IMR-90 (cell line): ENCODE results near the gene PDZRN3. TPM values are rescaled to one million over a fixed set of nuclear protein-coding genes. Genes with fewer than 3 reads are reported as not detected.

ENCODE experiments used
- ATAC-seq: fragments of 200-7000 bp; cut with Tn5 transposase; 2 replicates; pipeline ENCODE4 v1.9.1; 2020; ENCODE audit warnings: low read depth, mild to moderate bottlenecking, moderate library complexity
- BruUV-seq: library from RNA; stranded (reverse); fragments of 400-500 nt; replicated peaks from 2 replicates; lab custom pipeline; 2021; lab: Mats Ljungman, UMichigan
- CTCF ChIA-PET: fragments of 300-600 bp; formaldehyde crosslinking; extraction: SDS; loops from one replicate; lab custom pipeline; 2021; ENCODE audit warnings: antibody characterized with exemption; lab: Yijun Ruan, JAX
- POLR2A ChIA-PET: fragments of 300-600 bp; sonication (Branson Sonifier 250); formaldehyde crosslinking; loops from one replicate; lab custom pipeline; 2022; ENCODE audit warnings: antibody characterized with exemption; ENCODE audit not compliant: unreplicated experiment; lab: Charles Lee
- DNase-seq: peaks from one replicate; pipeline ENCODE4 v3.0.0; 2013
- H2AFZ ChIP-seq: replicated peaks from 2 replicates; pipeline ENCODE3; 2013; ENCODE audit warnings: low read length, mild to moderate bottlenecking; ENCODE audit not compliant: poor library complexity
- H2AK5ac ChIP-seq: 2 replicates; pipeline ENCODE4 v1.6.1; 2013; ENCODE audit warnings: low read depth, low read length, inconsistent platforms
- H2AK9ac ChIP-seq: replicated peaks from 2 replicates; pipeline ENCODE3; 2013; ENCODE audit warnings: mild to moderate bottlenecking, low read depth, low read length, moderate library complexity; ENCODE audit not compliant: poor library complexity
- H2BK120ac ChIP-seq: 2 replicates; pipeline ENCODE4 v1.6.1; 2013; ENCODE audit warnings: low read depth, low read length, inconsistent platforms
- H2BK15ac ChIP-seq: 3 replicates; pipeline ENCODE4 v1.6.1; 2013; ENCODE audit warnings: low read depth, low read length, inconsistent platforms
- H2BK20ac ChIP-seq: 2 replicates; pipeline ENCODE4 v1.6.1; 2013; ENCODE audit warnings: low read depth, mild to moderate bottlenecking, inconsistent platforms, low read length, moderate library complexity
- H2BK5ac ChIP-seq: 2 replicates; pipeline ENCODE4 v1.6.1; 2013; ENCODE audit warnings: mild to moderate bottlenecking, low read depth, low read length, inconsistent platforms; ENCODE audit not compliant: poor library complexity, severe bottlenecking
- H3K14ac ChIP-seq: replicated peaks from 2 replicates; pipeline ENCODE4 v1.6.1; 2013; ENCODE audit warnings: low read depth, low read length, inconsistent platforms
- H3K18ac ChIP-seq: 2 replicates; pipeline ENCODE4 v1.6.1; 2013; ENCODE audit warnings: low read depth, low read length, control low read depth
- H3K23ac ChIP-seq: 2 replicates; pipeline ENCODE4 v1.6.1; 2013; ENCODE audit warnings: low read depth, low read length, inconsistent platforms
- H3K27ac ChIP-seq: 2 replicates; pipeline ENCODE4 v1.5.1; 2013; ENCODE audit warnings: mild to moderate bottlenecking, control low read depth, low read length; ENCODE audit not compliant: insufficient read depth
- H3K27me3 ChIP-seq: 2 replicates; pipeline ENCODE4 v1.6.1; 2013; ENCODE audit warnings: low read length; ENCODE audit not compliant: control insufficient read depth, insufficient read depth
- H3K36me3 ChIP-seq: 2 replicates; pipeline ENCODE4 v1.6.1; 2013; ENCODE audit warnings: low read length, mixed read lengths; ENCODE audit not compliant: control insufficient read depth, insufficient read depth
- H3K4ac ChIP-seq: 2 replicates; pipeline ENCODE4 v1.6.1; 2013; ENCODE audit warnings: low read depth, low read length, inconsistent platforms
- H3K4me1 ChIP-seq: 2 replicates; pipeline ENCODE4 v1.6.1; 2013; ENCODE audit warnings: low read length, mixed read lengths; ENCODE audit not compliant: control insufficient read depth, insufficient read depth
- H3K4me2 ChIP-seq: 2 replicates; pipeline ENCODE4 v1.6.1; 2013; ENCODE audit warnings: low read depth, mild to moderate bottlenecking, control low read depth, low read length, moderate library complexity
- H3K4me3 ChIP-seq: 2 replicates; pipeline ENCODE4 v1.5.1; 2013; ENCODE audit warnings: low read depth, mild to moderate bottlenecking, control low read depth, low read length, moderate library complexity; ENCODE audit not compliant: insufficient read depth
- H3K56ac ChIP-seq: 2 replicates; pipeline ENCODE4 v1.6.1; 2013; ENCODE audit warnings: low read length, inconsistent platforms; ENCODE audit not compliant: insufficient read depth; ENCODE audit errors: extremely low read depth
- H3K79me1 ChIP-seq, 2 experiments: 2 replicates each; pipeline ENCODE4 v1.6.1; 2013; ENCODE audit warnings: low read length in 2 of 2, inconsistent platforms in 1 of 2, low read depth in 1 of 2
- H3K9ac ChIP-seq: 2 replicates; pipeline ENCODE4 v1.6.1; 2013; ENCODE audit warnings: low read depth, low read length, control low read depth
- H3K9me1 ChIP-seq: 2 replicates; pipeline ENCODE4 v1.6.1; 2013; ENCODE audit warnings: low read length, inconsistent platforms; ENCODE audit not compliant: insufficient read depth
- H3K9me3 ChIP-seq: 2 replicates; pipeline ENCODE4 v1.6.1; 2013; ENCODE audit warnings: low read length; ENCODE audit not compliant: control insufficient read depth, insufficient read depth
- H4K20me1 ChIP-seq: 2 replicates; pipeline ENCODE4 v1.6.1; 2013; ENCODE audit warnings: low read length, inconsistent platforms; ENCODE audit not compliant: insufficient read depth
- H4K5ac ChIP-seq: 2 replicates; pipeline ENCODE4 v1.6.1; 2013; ENCODE audit warnings: mild to moderate bottlenecking, low read depth, low read length, control low read depth
- H4K8ac ChIP-seq, 2 experiments: 2 replicates each; pipeline ENCODE4 v1.6.1; 2013; ENCODE audit warnings: low read depth in 2 of 2, low read length in 2 of 2, control low read depth in 1 of 2, inconsistent platforms in 1 of 2
- H4K91ac ChIP-seq: 2 replicates; pipeline ENCODE4 v1.6.1; 2013; ENCODE audit warnings: low read depth, low read length, inconsistent platforms; ENCODE audit not compliant: insufficient read depth
- CEBPB ChIP-seq: IDR thresholded peaks from 2 replicates; pipeline ENCODE4 v1.6.1; 2012; ENCODE audit warnings: low read depth, low read length, improper control_type of control experiment
- CTCF ChIP-seq: conservative IDR thresholded peaks from 2 replicates; pipeline ENCODE4 v1.5.1; 2012; ENCODE audit warnings: mild to moderate bottlenecking, low read depth, low read length, improper control_type of control experiment
- WGBS, 2 experiments: methylation state at CpG; one replicate each; pipeline versions ENCODE4 v1.1.5 to v1.1.7; 2013; ENCODE audit warnings: missing lambda C conversion rate in 2 of 2; ENCODE audit not compliant: insufficient read length in 1 of 2; ENCODE audit errors: extremely low coverage in 2 of 2; 5-methylcytosine and 5-hydroxymethylcytosine counted together
- dilution Hi-C: fragments of 300-500 bp; cut with HindIII; formaldehyde crosslinking; loops from one replicate; pipeline ENCODE4 v1.14.3; 2018; ENCODE audit warnings: low sequenced_read_pairs; ENCODE audit not compliant: unreplicated experiment
- in situ Hi-C: fragments of 300-500 bp; cut with MboI; formaldehyde crosslinking; loops from 3 replicates; pipeline ENCODE4 v1.14.3; 2019; ENCODE audit warnings: low sequenced_read_pairs, inconsistent platforms, mixed read lengths
- intact Hi-C: fragments of 100-400 bp; cut with micrococcal nuclease; formaldehyde crosslinking; loops from 2 replicates; pipeline ENCODE4 v1.10.0; 2022
- polyA plus RNA-seq, 3 experiments: library from polyadenylated mRNA; depleted of rRNA; stranded (reverse); fragments of >200 nt; gene quantifications; 2 replicates each; pipeline ENCODE4 v1.2.3, GENCODE V29; 2012; ENCODE audit warnings: low replicate concordance in 1 of 3
- total RNA-seq: library from RNA; depleted of rRNA; stranded (reverse); fragments of >200 nt; gene quantifications from 2 replicates; pipeline ENCODE4 v1.2.3, GENCODE V29; 2012

PDZRN3 gene
- total and polyA plus RNA-seq, 2 of the 4 experiments (the other 2 are of a cell fraction), result 9.4 to 17.0 TPM

GRCh38 chr3:73399106-73399505, 225.6 kb downstream of the PDZRN3 start:
- dilution Hi-C loops, result no loop called here

More at GRCh38 chr3:73399106-73399505, 225.6 kb downstream of the PDZRN3 start:
- peaks cover 14% of the 10 kb centered on the region; the same call in 1 of the 2 replicates for H3K4me1 ChIP-seq
- no peak overlapping the region for H2BK20ac ChIP-seq
- ATAC-seq, result peak; percentile 67
- H3K14ac ChIP-seq, result no peak overlapping the region
- peaks cover 8% of the 10 kb centered on the region for H3K9me1 ChIP-seq
- no peaks in the 10 kb centered on the region for H3K27me3 ChIP-seq
- H2BK15ac ChIP-seq, result no peak overlapping the region
- H3K4me3 ChIP-seq, result no peak overlapping the region
- peaks cover 14% of the 10 kb centered on the region; the same call in 1 of the 2 replicates for H3K36me3 ChIP-seq
- DNase-seq, result peak; percentile 60
- TF ChIP-seq CEBPB (peak; percentile 94), CTCF (no peak)
- no peak overlapping the region for H3K56ac ChIP-seq
- intact Hi-C loops, result no loop called here
- H3K18ac ChIP-seq, result no peak overlapping the region
- no peak overlapping the region for H3K23ac ChIP-seq
- H3K9ac ChIP-seq, result no peak overlapping the region
- H3K27ac ChIP-seq, result peak overlapping the region; percentile 29; the same call in 1 of the 2 replicates
- peaks cover 3% of the 10 kb centered on the region; the same call in 1 of the 2 replicates for H4K20me1 ChIP-seq
- H2BK120ac ChIP-seq, result no peak overlapping the region
- no peak overlapping the region for H4K91ac ChIP-seq
- POLR2A ChIA-PET, result interaction anchor here (0.6 kb wide), 1 partner anchor 1165 kb away, joined by 3 read pairs; no protein-coding TSS in a partner anchor
- H3K9me3 ChIP-seq, result no peaks in the 10 kb centered on the region
- BruUV-seq, result no TSS peak
- H2AK9ac ChIP-seq, result no peak overlapping the region
- no peak overlapping the region for H2BK5ac ChIP-seq
- no peak overlapping the region for H4K5ac ChIP-seq
- CTCF ChIA-PET, result no interaction called here
- H3K4ac ChIP-seq, result no peak overlapping the region
- no peak overlapping the region for H2AFZ ChIP-seq
- in situ Hi-C loops, result no loop called here
- no peak overlapping the region for H3K4me2 ChIP-seq
- no CpG with 5 or more reads among the region's 3 CpGs for WGBS, 2 experiments
- H3K79me1 ChIP-seq, result no peaks in the 10 kb centered on the region
- no peak overlapping the region for H4K8ac ChIP-seq
- H2AK5ac ChIP-seq, result no peak overlapping the region
